SK-N-MC (cell line): Measurements from ENCODE around the gene NHERF1.

ENCODE experiments used
- EZH2 ChIP-seq: fragments of 200-600 bp; sonication (generic); IDR thresholded peaks from one replicate; pipeline ENCODE4 v1.6.1; 2017; ENCODE audit warnings: antibody characterized with exemption
- FOXP2 ChIP-seq: optimal IDR thresholded peaks from 2 replicates; pipeline ENCODE3; 2011; ENCODE audit warnings: mild to moderate bottlenecking, moderate library complexity; ENCODE audit not compliant: insufficient read depth; ENCODE audit errors: extremely low read length, control extremely low read depth
- POLR2AphosphoS5 ChIP-seq: IDR thresholded peaks from 2 replicates; pipeline ENCODE4 v1.6.1; 2012; ENCODE audit warnings: mild to moderate bottlenecking, low read depth, low read length, borderline replicate concordance

GRCh38 chr17:74746376-74746775 is 2.1 kb upstream of the NHERF1 start:
- TF ChIP-seq EZH2 (no peak), POLR2AphosphoS5 (no peak), FOXP2 (no peak)
